ENCODE measurements around the gene CPED1. TPM values are rescaled to one million over a fixed set of nuclear protein-coding genes. Genes with fewer than 3 reads are reported as not detected.
"Not testable (repeated sequence)": the region's sequence is repeated elsewhere in the genome, so short reads cannot be mapped to it uniquely, and the experiment has no call there.

Gene CPED1
- total RNA-seq, 1 donor from 2014 or later = not detected

GRCh38 chr7:121119047-121119446 is 130.5 kb downstream of the CPED1 start:
- Histone ChIP-seq H3K4me2 (no peak overlapping the region), H2AFZ (replicated peaks) (no peak overlapping the region), H3K9ac (no peak overlapping the region), H3K36me3 (no peaks in the 10 kb centered on the region), H3K9me3 (ENCODE audit: low read depth) (no peaks in the 10 kb centered on the region), H3K27ac (no peak overlapping the region), H3K79me2 (ENCODE audit: low read depth) (no peaks in the 10 kb centered on the region), H4K20me1 (ENCODE audit: low read depth) (no peaks in the 10 kb centered on the region), H3K27me3 (no peaks in the 10 kb centered on the region), H3K4me3 (no peak overlapping the region), H3F3A (ENCODE audit: low read depth) (no peaks in the 10 kb centered on the region), H3K4me1 (no peaks in the 10 kb centered on the region)
- Mint-ChIP-seq H3K9me3 (no peaks in the 10 kb centered on the region), H3K27ac (no peak overlapping the region), H3K4me1 (peaks cover 4% of the 10 kb centered on the region), H3K36me3 (no peaks in the 10 kb centered on the region), H3K27me3 (ENCODE audit: insufficient read depth, low read depth) (peaks cover 2% of the 10 kb centered on the region), H3K4me3 (no peak overlapping the region)
- no peak for DNase-seq (ENCODE audit: low spot score)
- TF ChIP-seq EZH2phosphoT487 (IDR thresholded peaks at IDR 0.05) (no peak), CTCF (IDR thresholded peaks at IDR 0.05) (no peak), EZH2 (IDR thresholded peaks at IDR 0.05) (no peak)

- Histone ChIP-seq H2AFZ (replicated peaks) (no peak overlapping the region), H3K9ac (no peak overlapping the region), H3K27me3 (no peaks in the 10 kb centered on the region), H3K79me2 (ENCODE audit: low read depth) (no peaks in the 10 kb centered on the region), H3K36me3 (no peaks in the 10 kb centered on the region), H3K9me3 (ENCODE audit: low read depth) (no peaks in the 10 kb centered on the region), H3K4me3 (no peak overlapping the region), H4K20me1 (ENCODE audit: low read depth) (no peaks in the 10 kb centered on the region), H3K4me1 (no peaks in the 10 kb centered on the region), H3K27ac (no peak overlapping the region), H3F3A (ENCODE audit: low read depth) (no peaks in the 10 kb centered on the region), H3K4me2 (no peak overlapping the region)
- no peaks in the 10 kb centered on the region for H3K27me3 Mint-ChIP-seq (ENCODE audit: insufficient read depth, low read depth)
- no peaks in the 10 kb centered on the region for H3K36me3 Mint-ChIP-seq
- no peak for DNase-seq (ENCODE audit: low spot score)
- H3K4me3 Mint-ChIP-seq = no peak overlapping the region
- H3K4me1 Mint-ChIP-seq = no peaks in the 10 kb centered on the region
- TF ChIP-seq EZH2phosphoT487 (IDR thresholded peaks at IDR 0.05) (no peak), CTCF (IDR thresholded peaks at IDR 0.05) (no peak), EZH2 (IDR thresholded peaks at IDR 0.05) (no peak)
- H3K9me3 Mint-ChIP-seq = no peaks in the 10 kb centered on the region
- H3K27ac Mint-ChIP-seq = no peak overlapping the region
These were observed 134.5 kb downstream of the CPED1 start for GRCh38 chr7:121123032-121123431.

- H3K4me3 ChIP-seq; H3K9me3 ChIP-seq (ENCODE audit: low read depth); H3K4me3 Mint-ChIP-seq; H2AFZ ChIP-seq (replicated peaks); H3F3A ChIP-seq (ENCODE audit: low read depth); H3K9me3 Mint-ChIP-seq; H3K79me2 ChIP-seq (ENCODE audit: low read depth); H3K27ac Mint-ChIP-seq; H4K20me1 ChIP-seq (ENCODE audit: low read depth); H3K4me1 Mint-ChIP-seq; H3K4me1 ChIP-seq; H3K36me3 ChIP-seq; H3K27me3 Mint-ChIP-seq (ENCODE audit: insufficient read depth, low read depth); H3K36me3 Mint-ChIP-seq; H3K27ac ChIP-seq; DNase-seq (ENCODE audit: low spot score); H3K9ac ChIP-seq; H3K27me3 ChIP-seq; H3K4me2 ChIP-seq: not testable (repeated sequence)
These were observed 136.9 kb downstream of the CPED1 start for GRCh38 chr7:121125454-121125853.

GRCh38 chr7:121126201-121126600 is 137.7 kb downstream of the CPED1 start:
- Histone ChIP-seq H3K4me1 (no peaks in the 10 kb centered on the region), H3K4me3 (no peak overlapping the region), H3F3A (ENCODE audit: low read depth) (no peaks in the 10 kb centered on the region), H3K27ac (no peak overlapping the region), H4K20me1 (ENCODE audit: low read depth) (no peaks in the 10 kb centered on the region), H3K79me2 (ENCODE audit: low read depth) (no peaks in the 10 kb centered on the region), H3K4me2 (no peak overlapping the region), H3K27me3 (no peaks in the 10 kb centered on the region), H3K9me3 (ENCODE audit: low read depth) (no peaks in the 10 kb centered on the region), H2AFZ (replicated peaks) (no peak overlapping the region), H3K36me3 (no peaks in the 10 kb centered on the region), H3K9ac (no peak overlapping the region)
- DNase-seq (ENCODE audit: low spot score) = no peak
- no peaks in the 10 kb centered on the region for H3K36me3 Mint-ChIP-seq
- H3K27ac Mint-ChIP-seq = no peak overlapping the region
- no peak overlapping the region for H3K4me3 Mint-ChIP-seq
- no peaks in the 10 kb centered on the region for H3K9me3 Mint-ChIP-seq
- H3K27me3 Mint-ChIP-seq (ENCODE audit: insufficient read depth, low read depth) = no peaks in the 10 kb centered on the region
- H3K4me1 Mint-ChIP-seq = peaks cover 4% of the 10 kb centered on the region
- TF ChIP-seq EZH2phosphoT487 (IDR thresholded peaks at IDR 0.05) (no peak), CTCF (IDR thresholded peaks at IDR 0.05) (no peak), EZH2 (IDR thresholded peaks at IDR 0.05) (no peak)
